Testis (tissue), 2 donors: ENCODE results near the gene NAGA.

ENCODE experiments used
- POLR2A ChIP-seq: fragments of 450-650 bp; IDR thresholded peaks from one replicate; pipeline ENCODE4 v1.6.1; 2017; ENCODE audit warnings: antibody characterized with exemption, mild to moderate bottlenecking, moderate library complexity
- TF ChIP-seq, protein P1 (sequence below), 3 experiments: fragments of 450-650 bp in 2 of 3; fragments of 200-600 bp in 1 of 3; sonication (generic) in 1 of 3; IDR thresholded peaks; one replicate each; pipeline ENCODE4 v1.5.1; 2016 to 2019; ENCODE audit warnings: antibody characterized with exemption in 3 of 3, mild to moderate bottlenecking in 2 of 3, moderate library complexity in 1 of 3

DNA sequence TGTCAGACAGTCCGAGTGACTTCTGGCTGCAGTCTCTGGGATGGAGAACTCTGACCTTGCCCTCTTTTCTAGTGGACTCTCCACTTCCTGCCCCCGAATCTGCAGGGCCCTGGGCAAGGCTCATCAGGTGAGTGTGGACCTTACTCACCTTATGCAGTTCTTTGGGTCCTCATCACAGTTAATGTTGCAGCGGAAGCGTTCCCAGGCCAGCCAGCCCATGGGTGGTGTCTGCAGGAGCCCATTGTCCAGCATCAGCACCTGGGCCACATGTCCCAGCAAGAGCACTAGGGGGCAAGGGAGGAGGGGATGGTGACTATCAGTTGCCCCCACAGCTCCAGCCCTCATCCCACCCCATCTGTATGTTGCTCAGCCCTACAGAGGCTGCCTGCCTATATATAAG, 2.3 kb downstream of the NAGA start:
- TF ChIP-seq, protein P1, sequence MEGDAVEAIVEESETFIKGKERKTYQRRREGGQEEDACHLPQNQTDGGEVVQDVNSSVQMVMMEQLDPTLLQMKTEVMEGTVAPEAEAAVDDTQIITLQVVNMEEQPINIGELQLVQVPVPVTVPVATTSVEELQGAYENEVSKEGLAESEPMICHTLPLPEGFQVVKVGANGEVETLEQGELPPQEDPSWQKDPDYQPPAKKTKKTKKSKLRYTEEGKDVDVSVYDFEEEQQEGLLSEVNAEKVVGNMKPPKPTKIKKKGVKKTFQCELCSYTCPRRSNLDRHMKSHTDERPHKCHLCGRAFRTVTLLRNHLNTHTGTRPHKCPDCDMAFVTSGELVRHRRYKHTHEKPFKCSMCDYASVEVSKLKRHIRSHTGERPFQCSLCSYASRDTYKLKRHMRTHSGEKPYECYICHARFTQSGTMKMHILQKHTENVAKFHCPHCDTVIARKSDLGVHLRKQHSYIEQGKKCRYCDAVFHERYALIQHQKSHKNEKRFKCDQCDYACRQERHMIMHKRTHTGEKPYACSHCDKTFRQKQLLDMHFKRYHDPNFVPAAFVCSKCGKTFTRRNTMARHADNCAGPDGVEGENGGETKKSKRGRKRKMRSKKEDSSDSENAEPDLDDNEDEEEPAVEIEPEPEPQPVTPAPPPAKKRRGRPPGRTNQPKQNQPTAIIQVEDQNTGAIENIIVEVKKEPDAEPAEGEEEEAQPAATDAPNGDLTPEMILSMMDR (IDR thresholded peaks at IDR 0.05), result no peak
- no peak for TF ChIP-seq POLR2A
